ENCODE data around the gene SCNN1A. TPM values are rescaled to one million over a fixed set of nuclear protein-coding genes. Genes with fewer than 3 reads are reported as not detected.

Gene SCNN1A
- total RNA-seq, 1 experiment from 2014 or later: 549 TPM

DNA sequence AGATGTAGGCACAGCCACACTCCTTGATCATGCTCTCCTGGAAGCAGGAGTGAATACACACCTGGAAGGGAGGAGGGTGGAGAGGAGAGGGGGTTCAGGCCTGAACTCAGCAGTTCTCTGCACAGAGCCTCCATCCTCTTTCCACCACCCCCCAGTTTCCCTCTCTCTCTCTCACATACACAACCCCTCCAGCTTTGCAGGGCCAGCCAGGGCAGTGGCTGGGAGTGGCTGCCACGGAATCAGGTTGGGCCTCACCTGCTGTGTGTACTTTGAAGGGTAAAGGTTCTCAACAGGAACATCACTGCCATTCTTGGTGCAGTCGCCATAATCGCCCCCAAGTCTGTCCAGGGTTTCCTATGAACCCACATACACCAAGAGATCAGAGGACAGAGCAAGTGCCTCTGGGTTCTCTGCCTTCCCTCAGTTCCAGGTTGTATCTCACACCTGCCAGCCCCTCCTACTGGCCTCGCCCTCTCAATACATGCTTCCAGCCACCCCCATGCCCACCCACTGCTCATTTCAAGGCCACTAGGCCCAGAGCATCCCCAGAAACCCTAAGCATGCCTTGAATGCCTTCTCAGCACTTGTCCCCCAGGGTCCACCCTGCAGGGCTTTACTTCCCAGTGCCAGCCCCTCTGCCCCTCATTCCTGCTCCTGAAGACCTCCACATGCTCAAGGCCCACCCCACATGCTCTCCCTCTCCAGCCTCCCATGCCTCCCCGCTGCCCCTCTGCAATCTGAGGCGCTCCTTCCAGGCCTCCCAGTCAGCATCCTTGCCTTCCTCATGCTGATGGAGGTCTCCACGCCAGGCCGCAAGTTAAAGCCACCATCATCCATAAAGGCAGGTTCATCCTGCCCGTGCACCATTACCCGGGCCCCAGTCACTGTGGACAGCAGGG lies 20.6 kb downstream of the SCNN1A start:
- BruUV-seq (replicated peaks): no TSS peak
- CTCF ChIA-PET: interaction anchor here (1.1 to 1.4 kb wide), 2 partner anchors 10 to 16 kb away, joined by 3 read pairs; no protein-coding TSS in a partner anchor
- H3K4me3 ChIP-seq: no peak overlapping the region
- H3K36me3 ChIP-seq (ENCODE audit: low read depth): peaks cover 19% of the 10 kb centered on the region
- H3K79me2 ChIP-seq (ENCODE audit: low read depth): no peaks in the 10 kb centered on the region
- H3K4me1 ChIP-seq (replicated peaks; ENCODE audit: insufficient read depth): no peaks in the 10 kb centered on the region
- H3K9me2 ChIP-seq (ENCODE audit: insufficient read depth): no peaks in the 10 kb centered on the region
- H3K27ac ChIP-seq: no peak overlapping the region
- no peaks in the 10 kb centered on the region for H3K27me3 ChIP-seq (ENCODE audit: insufficient read depth, low read depth)
- DNase-seq: no peak
- H4K20me1 ChIP-seq (ENCODE audit: insufficient read depth): no peaks in the 10 kb centered on the region; the same call in 1 of the 2 replicates
- intact Hi-C loops (cut with micrococcal nuclease; ENCODE audit: unreplicated experiment): no loop called here
- POLR2A ChIA-PET (ENCODE audit: unreplicated experiment): interaction anchor here (0.7 kb wide), 1 partner anchor 19 kb away, joined by 7 read pairs; no protein-coding TSS in a partner anchor
- no peak overlapping the region for H3K4me2 ChIP-seq
- no peak overlapping the region for H2AFZ ChIP-seq
- peaks cover 40% of the 10 kb centered on the region for H3F3A ChIP-seq (ENCODE audit: insufficient read depth, low read depth)
- TF ChIP-seq CTCF (conservative IDR thresholded peaks at IDR 0.05) (no peak), EZH2 (IDR thresholded peaks at IDR 0.05; ENCODE audit: low read depth) (no peak)
- H3K9me3 ChIP-seq (ENCODE audit: insufficient read depth, low read depth): no peaks in the 10 kb centered on the region

DNA sequence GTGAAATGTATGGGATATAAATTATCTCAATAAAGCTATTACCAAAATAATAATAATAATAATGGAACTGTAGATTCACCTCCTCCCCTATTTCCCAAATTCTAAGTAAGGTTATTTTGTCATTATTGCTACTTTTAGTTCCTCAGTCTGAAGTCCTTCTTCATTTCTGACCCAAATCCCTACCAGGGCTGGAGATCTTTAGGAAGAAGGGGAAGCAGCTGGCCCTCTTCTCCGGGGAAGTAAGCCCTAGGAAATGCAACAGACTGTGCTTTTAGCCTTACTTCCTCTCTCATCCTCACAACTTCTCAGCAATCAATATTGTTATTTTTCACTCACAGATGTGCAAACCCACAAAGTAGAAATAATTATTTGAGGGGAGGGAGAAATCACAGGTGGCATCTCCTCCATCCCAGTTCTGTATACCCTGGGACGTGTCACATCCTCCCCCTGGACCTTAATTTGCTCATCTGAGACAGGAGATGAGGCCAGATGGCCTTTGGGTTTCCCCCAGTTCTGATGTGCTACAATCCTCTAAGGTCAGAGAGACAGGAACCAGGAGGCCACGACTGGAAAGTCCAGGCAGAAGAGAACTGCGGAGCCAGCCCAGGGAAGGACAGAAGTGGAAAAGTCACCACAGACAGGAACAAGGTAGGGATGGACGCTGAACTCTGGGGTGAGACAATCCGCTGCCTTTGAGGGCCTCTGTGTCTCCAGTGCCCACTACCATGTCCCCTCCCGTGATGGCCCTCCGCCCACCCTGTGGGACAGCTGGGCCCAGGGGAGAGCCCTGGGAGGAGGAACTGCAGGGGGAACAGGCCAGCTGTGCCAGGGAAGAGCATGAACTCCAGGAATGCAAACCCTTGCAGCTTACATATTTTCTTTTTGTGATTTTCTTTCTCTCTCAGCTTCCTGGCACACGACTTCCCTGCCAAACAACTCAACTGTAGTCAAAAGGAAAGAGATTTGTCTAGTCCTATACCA lies 22.9 kb downstream of the SCNN1A start:
- H3K9me2 ChIP-seq (ENCODE audit: insufficient read depth): no peaks in the 10 kb centered on the region
- TF ChIP-seq EZH2 (IDR thresholded peaks at IDR 0.05; ENCODE audit: low read depth): no peak
- no peak for TF ChIP-seq CTCF (conservative IDR thresholded peaks at IDR 0.05)
- H3K27ac ChIP-seq: 0 out of 2 replicates have a peak overlapping the region, but pooled peaks have one; percentile 13
- peaks cover 28% of the 10 kb centered on the region for H3K36me3 ChIP-seq (ENCODE audit: low read depth)
- H2AFZ ChIP-seq: no peak overlapping the region
- ChIA-PET CTCF (interaction anchor here (0.6 to 0.7 kb wide), 2 partner anchors 10 to 364 kb away, joined by 3 to 7 read pairs; partner anchors contain the start of gene TNFRSF1A), POLR2A (ENCODE audit: unreplicated experiment) (interaction anchor here (0.7 kb wide), 1 partner anchor 283 kb away, joined by 7 read pairs; the partner anchor contains the start of gene LPAR5)
- peaks cover 39% of the 10 kb centered on the region for H3F3A ChIP-seq (ENCODE audit: insufficient read depth, low read depth)
- no peaks in the 10 kb centered on the region for H3K27me3 ChIP-seq (ENCODE audit: insufficient read depth, low read depth)
- no peaks in the 10 kb centered on the region for H3K4me1 ChIP-seq (replicated peaks; ENCODE audit: insufficient read depth)
- H3K4me2 ChIP-seq: no peak overlapping the region
- DNase-seq: no peak
- H3K4me3 ChIP-seq: no peak overlapping the region
- intact Hi-C loops (cut with micrococcal nuclease; ENCODE audit: unreplicated experiment): no loop called here
- BruUV-seq (replicated peaks): no TSS peak
- H3K79me2 ChIP-seq (ENCODE audit: low read depth): no peaks in the 10 kb centered on the region
- no peaks in the 10 kb centered on the region for H3K9me3 ChIP-seq (ENCODE audit: insufficient read depth, low read depth)
- H4K20me1 ChIP-seq (ENCODE audit: insufficient read depth): no peaks in the 10 kb centered on the region; the same call in 1 of the 2 replicates

GRCh38 chr12:6351622-6352021 lies 23.7 kb downstream of the SCNN1A start:
- Histone ChIP-seq H3K4me1 (replicated peaks; ENCODE audit: insufficient read depth) (peaks cover 4% of the 10 kb centered on the region), H3K36me3 (ENCODE audit: low read depth) (peaks cover 28% of the 10 kb centered on the region), H3K79me2 (ENCODE audit: low read depth) (no peaks in the 10 kb centered on the region), H3F3A (ENCODE audit: insufficient read depth, low read depth) (peaks cover 41% of the 10 kb centered on the region), H3K27ac (no peak overlapping the region), H3K9me3 (ENCODE audit: insufficient read depth, low read depth) (no peaks in the 10 kb centered on the region), H3K4me3 (no peak overlapping the region), H2AFZ (no peak overlapping the region), H4K20me1 (ENCODE audit: insufficient read depth) (no peaks in the 10 kb centered on the region; the same call in 1 of the 2 replicates), H3K4me2 (no peak overlapping the region), H3K9me2 (ENCODE audit: insufficient read depth) (no peaks in the 10 kb centered on the region), H3K27me3 (ENCODE audit: insufficient read depth, low read depth) (no peaks in the 10 kb centered on the region)
- ChIA-PET POLR2A (ENCODE audit: unreplicated experiment) (interaction anchor here (0.7 kb wide), 1 partner anchor 284 kb away, joined by 7 read pairs; the partner anchor contains the start of gene LPAR5), CTCF (interaction anchor here (0.6 to 0.7 kb wide), 2 partner anchors 10 to 363 kb away, joined by 3 to 7 read pairs; partner anchors contain the start of gene TNFRSF1A)
- TF ChIP-seq CTCF (conservative IDR thresholded peaks at IDR 0.05) (no peak), EZH2 (IDR thresholded peaks at IDR 0.05; ENCODE audit: low read depth) (no peak)
- no peak for DNase-seq
- intact Hi-C loops (cut with micrococcal nuclease; ENCODE audit: unreplicated experiment): no loop called here
- no TSS peak for BruUV-seq (replicated peaks)

Data from PC-9 (cell line).